GM13977 (cell line): Measurements from ENCODE around the gene CDC14B.

Experiments
- DNase-seq: peaks from one replicate; pipeline ENCODE4 v3.0.0; 2012; ENCODE audit warnings: low spot score
- CTCF ChIP-seq: IDR thresholded peaks from 2 replicates; pipeline ENCODE4 v1.5.1; 2012; ENCODE audit warnings: mild to moderate bottlenecking, control low read depth; ENCODE audit not compliant: insufficient read depth; ENCODE audit errors: extremely low read depth, missing control alignments
- in situ Hi-C: fragments of 300-500 bp; cut with MboI; formaldehyde crosslinking; loops from one replicate; pipeline ENCODE4 v1.12.0; 2022; ENCODE audit warnings: low sequenced_read_pairs, low pct_unique_long_range_greater_than_20kb, mixed read lengths, inconsistent platforms; ENCODE audit not compliant: unreplicated experiment

The CDC14B gene

GRCh38 chr9:96501633-96502538 is 117.8 kb downstream of the CDC14B start:
- DNase-seq = no peak
- TF ChIP-seq CTCF = no peak
- in situ Hi-C loops = no loop called here

DNA sequence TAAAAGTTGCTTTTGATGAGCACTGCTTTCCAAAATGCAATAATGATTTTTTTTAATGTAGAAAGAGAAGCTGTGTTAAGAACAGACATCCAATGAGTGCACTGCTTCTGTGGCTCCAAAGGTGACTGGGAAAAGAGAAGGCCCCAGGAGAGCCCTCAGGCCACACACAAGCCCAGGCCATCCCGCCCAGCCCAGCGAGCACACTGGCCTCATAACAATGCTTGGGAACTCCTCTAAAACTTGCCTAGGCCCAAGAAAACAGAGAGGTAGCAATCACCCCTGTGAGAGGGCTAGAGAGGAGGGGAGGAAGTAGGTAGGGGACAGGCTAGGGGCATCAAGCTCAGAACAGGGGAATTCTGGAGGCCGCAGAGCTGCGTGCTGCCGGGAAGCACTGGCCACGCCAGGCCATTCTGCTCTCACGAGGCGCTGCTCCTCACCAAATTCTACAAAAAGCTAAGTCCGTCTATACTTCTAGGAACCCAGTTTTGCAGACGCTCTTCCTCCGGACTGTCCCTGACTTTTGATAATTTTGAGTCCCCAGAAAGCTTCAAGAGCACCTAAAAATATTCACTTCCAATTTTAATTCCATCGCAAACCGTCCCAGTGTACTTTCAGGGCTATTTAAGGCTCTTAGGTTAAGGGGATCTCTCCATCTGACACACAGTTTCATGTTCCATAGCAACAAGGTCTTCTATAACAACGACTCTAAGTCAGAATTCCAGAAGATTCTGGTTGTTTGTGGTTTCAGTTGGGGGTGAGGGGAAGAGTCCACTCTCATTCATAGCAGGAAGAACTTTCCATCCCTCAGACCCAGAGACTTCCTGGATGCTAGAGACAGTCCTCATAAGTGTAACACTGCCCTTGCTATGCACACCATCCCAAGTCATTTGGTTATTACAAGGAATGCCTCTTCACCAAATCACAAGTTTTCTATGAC is 118.7 kb downstream of the CDC14B start:
- DNase-seq = no peak
- TF ChIP-seq CTCF = no peak
- in situ Hi-C loops = no loop called here

DNA sequence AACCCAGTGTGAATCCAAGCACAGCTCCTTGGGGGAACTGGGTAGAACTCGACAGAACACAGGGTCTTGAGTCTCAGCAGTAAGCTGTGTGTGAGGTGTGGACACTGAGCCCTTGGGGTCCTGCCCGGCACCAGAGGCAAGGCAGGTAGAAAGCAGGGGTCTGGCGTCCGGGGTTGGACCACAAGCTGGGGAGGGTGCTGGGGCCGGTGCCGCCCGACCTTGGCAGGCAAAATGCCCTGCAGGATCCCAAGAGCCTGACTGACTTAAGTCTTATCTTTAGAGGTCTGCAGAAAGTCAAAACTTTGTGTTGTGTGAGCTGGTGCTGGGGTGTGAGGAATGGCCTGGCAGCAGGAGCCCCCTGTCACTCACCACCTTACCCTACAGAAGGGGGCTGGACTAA is 120.4 kb downstream of the CDC14B start:
- in situ Hi-C loops = no loop called here
- no peak for DNase-seq
- TF ChIP-seq CTCF = no peak

GRCh38 chr9:96498796-96499195 is 120.8 kb downstream of the CDC14B start:
- in situ Hi-C loops = no loop called here
- TF ChIP-seq CTCF = no peak
- no peak for DNase-seq

GRCh38 chr9:96497117-96497399 is 122.6 kb downstream of the CDC14B start:
- TF ChIP-seq CTCF = no peak
- in situ Hi-C loops = no loop called here
- no peak for DNase-seq

DNA sequence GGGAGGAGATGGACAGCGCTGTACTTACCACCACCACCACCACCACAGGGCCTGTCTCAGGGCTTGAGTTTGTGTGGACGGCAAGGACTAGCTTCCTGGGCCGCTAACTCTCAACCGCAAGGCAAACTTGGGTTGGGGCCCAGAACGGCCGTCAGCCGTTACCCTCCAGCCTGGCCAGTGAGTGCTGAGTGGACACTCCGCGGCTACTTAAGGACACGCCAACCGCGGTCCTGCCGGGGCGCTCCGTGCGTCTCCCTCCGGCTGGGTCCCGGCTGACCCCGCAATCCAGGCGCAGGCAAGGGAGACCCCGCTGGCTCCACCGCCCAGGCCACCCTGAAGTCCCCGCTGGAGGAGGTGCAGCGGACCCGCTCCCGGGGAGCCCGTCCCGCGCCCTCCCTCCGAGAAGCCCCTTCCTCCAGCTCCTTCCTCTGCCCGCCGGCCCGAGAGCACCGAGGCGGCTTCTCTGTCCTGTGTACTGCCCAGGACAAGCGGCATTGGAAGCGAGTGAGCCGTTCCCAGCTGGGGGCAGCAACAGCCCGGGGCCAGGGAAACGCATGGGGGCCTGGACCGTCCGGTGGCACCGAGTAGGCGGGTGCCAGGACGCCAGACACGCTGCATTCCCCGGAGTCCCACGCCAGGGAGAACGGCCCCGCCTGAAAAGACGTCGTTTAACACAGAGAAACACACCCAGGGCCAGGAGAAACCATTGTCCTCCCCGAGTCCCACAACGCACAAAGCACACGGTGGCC is 123.1 kb downstream of the CDC14B start:
- in situ Hi-C loops = no loop called here
- TF ChIP-seq CTCF = no peak
- DNase-seq = no peak
